GM19240 (cell line): ENCODE measurements around the gene EVC.
"Not testable (repeated sequence)": the region's sequence is repeated elsewhere in the genome, so short reads cannot be mapped to it uniquely, and the experiment has no call there.

Source experiments
- DNase-seq: peaks from one replicate; pipeline ENCODE4 v3.0.0; 2011; ENCODE audit warnings: low spot score; ENCODE audit not compliant: insufficient read length

EVC gene

GRCh38 chr4:5708449-5709206, 2.4 kb upstream of the EVC start, which contains the start of gene EVC2:
Gene EVC2 (minus strand): TSS chr4:5708559. CDS start chr4:5708513, 46 bp downstream.
- no peak for DNase-seq

DNA sequence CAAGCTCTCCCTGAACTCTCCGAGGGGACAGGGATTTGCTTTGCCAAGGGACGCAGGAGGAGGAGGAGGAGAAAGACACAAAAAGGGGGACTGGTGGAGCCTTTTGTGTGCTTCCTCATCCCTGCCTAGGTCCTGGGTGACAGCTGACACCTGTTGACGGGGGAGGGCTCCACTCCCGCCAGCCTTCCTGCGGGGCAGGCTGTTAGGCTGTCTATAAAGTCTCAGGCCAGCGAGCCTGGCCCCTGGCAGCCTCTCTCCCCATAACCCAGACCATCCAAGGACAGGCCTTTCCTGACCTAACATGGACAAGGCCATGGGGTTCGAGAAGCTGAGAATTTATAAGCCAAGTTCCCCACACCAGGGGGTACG, 1.8 kb upstream of the EVC start:
- DNase-seq = no peak

GRCh38 chr4:5710065-5710960, 688 bp upstream of the EVC start:
- no peak for DNase-seq

DNA sequence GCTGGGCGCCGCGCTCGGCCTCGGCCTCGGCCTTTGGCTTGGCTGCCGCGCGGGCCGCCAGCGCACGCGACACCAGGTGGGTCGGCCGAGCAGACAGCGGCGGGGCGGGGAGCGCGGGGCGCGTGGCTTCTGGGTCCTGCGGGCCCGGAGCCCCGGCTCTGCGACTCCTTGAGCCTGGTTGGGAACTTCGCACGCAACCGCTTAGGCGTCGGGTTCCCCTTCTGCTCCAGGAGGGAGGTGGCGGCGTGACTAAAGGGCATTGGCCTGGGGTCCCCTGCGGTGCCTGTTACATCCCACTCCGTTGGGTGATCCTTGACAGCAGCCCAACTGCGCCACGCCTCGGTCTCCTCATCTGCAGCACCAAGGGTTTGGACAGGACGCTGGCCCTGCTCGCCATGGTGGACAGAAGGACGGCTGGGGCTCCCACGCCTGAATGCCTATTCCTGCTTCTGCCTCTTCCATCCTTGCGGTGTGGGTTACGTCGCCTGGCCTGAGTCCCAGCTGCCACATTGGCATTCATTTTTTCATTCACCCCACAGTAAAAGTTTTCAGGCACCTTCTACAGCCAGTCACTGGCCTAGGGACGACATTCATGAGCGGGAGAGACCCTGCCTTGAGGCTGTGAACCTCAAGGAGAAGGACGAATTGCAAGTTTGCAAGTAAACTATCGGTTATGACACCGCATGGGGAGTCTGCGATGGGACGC, 631 bp downstream of the EVC start:
- no peak for DNase-seq

- DNase-seq = no peak
Measured at GRCh38 chr4:5712517-5712916, 1.5 kb downstream of the EVC start.

GRCh38 chr4:5712931-5713330, 1.9 kb downstream of the EVC start:
- DNase-seq = no peak

DNA sequence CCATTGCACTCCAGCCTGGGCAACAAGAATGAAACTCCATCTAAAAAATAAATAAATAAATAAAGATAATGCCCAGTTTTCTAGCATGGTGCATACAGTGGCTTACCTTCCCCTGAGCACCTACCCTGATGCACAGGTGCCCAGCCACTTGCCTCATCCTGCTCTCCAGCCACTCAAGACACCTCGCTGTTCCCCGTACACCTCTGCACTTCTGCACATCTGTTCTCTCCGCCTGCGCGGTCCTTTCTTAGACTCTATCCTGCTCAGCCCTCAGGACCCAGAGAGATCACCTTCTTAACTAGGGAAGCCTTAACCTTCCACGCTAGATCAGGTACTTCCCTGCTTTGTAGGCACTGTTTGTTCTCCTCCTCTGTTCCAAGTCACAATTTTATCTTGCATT, 2.9 kb downstream of the EVC start:
- DNase-seq = no peak

GRCh38 chr4:5715357-5715756, 4.4 kb downstream of the EVC start:
- DNase-seq = no peak

DNA sequence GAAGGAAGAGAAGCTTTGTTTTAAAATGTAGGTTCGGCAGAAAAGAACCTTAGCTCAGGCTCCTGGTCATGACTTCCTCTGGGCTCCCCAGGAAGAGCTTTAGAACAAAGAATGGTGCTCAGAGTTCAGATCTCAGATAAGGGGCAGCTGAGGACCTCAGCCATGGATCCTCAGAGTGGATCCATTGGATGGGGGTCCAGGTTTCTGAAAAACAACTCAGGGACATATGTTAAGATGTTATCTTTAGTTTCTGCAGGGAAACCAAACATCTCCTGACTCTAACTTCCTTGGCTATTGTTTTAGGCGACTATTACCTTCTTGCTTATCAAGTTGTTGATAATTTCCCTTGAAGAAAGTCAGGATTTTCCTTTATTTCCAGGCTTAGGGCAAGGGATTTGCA, 5.4 kb downstream of the EVC start:
- DNase-seq = no peak

GRCh38 chr4:5717449-5718158, 6.6 kb downstream of the EVC start:
- no peak for DNase-seq

DNA sequence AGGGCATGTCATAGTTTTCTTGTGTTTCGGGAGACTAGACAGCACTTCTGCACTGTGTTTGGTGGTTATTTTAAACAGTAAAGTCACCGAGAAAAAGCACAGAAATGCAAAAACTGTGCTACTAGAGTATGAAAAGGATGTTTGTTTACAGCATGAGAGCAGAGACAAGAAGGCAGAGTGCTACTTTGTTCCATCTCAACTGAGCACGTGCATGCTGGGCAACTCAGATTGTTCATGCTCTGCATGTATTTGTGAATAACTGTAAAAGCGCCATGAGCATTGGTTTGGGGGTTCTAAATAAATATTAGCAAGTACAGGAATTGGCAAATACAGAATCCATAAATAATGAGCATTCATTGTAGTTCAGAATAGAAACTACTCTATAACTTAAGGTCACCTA, 7.4 kb downstream of the EVC start:
- no peak for DNase-seq

DNA sequence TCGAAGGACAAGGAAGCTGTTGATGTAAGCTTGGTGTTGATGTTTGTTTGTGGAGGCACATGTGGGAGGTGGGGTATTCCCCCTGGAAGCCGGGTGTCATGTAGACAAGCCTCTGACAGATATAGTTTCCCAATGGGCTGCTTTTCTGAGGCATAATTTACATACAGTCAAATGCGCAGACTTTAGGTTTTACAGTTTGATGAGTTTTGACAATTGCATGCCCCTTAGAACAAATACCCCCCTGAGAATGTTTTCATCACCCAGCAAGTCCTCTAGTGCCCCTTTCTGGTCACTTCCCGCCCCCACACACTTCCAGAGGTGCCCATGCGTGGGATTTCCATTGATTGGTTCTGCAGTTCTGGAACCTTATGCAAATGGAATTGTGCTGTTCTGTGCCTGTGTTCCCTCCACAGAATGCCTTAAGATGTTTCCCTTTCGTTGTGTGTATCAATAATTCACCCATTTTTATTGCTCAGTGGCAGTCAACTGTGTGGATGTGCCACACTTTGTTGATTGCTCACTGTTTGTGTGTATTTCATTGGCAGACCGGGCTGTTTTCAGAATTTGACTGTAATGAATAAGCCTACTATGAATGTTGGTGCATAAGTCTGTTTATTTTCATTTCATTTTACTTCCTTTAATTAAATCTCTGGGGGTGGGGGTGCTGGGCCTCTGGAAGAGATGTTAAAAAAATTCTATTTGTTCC, 8.5 kb downstream of the EVC start:
- no peak for DNase-seq

GRCh38 chr4:5720157-5720850, 9.3 kb downstream of the EVC start:
- no peak for DNase-seq

GRCh38 chr4:5720980-5721379, 10.0 kb downstream of the EVC start:
- no peak for DNase-seq

GRCh38 chr4:5721923-5722322, 10.9 kb downstream of the EVC start:
- DNase-seq = no peak

DNA sequence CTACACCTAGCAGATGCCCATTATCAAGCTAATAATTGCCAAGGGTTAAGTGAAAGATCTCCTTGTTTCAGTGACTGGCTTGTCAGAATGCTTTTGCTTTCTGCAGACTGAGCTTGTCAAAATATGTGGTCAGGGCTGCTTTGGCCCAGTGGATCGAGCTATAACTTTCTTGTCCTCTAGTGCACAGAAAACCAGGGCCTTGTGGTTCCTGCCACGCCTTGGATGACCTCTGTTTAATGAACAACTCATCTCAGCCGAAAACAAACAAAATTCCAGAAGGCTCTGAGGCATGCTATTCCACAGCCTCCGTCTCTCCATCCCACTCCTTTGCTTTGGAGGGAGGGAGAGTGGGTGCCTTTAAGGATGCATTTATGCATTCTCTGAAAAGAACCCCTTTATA, 11.3 kb downstream of the EVC start:
- DNase-seq = no peak

DNA sequence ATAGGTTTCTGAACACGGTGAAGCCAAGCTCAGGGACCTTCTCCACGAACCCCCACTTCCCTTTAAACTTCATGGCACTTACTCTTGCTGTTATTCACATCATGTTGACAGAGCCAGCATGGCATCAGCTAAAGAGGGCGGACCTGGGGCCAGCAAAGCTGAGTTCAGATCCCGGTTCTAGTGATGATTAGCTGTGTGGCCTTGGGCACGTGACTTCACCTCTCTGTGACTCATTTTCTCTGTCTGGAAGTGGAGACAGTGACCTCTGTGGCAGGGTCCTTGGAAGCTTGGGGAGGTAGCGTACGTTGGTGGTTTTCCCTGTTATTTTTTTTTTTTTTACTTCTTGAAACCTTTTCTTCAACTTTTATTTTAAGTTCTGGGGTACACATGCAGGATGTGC, 13.4 kb downstream of the EVC start:
- no peak for DNase-seq

- not testable (repeated sequence) for DNase-seq
Measured at GRCh38 chr4:5728412-5728811, 17.4 kb downstream of the EVC start.

DNA sequence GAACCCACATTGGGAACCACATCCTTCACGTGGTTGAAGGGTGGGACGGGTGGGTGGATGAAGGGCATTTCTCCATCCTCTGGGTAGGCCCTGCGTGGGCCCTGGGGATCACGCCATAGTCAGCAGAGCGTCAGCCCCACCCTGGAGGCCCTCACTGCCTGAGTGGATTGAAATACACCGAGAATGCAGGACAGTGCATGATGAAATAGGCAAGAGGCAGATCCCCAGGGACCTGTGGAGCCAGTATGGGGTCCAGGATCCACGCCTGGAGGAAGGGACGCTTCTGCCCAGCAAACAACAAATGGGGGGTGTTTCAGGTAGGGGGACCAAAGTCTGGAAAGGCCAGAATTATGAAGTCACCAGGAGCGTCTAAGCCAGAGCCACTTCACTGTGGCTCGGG, 19.4 kb downstream of the EVC start:
- no peak for DNase-seq
